CD14-positive monocyte (primary cell): Measurements from ENCODE around the gene BECN2. TPM values are rescaled to one million over a fixed set of nuclear protein-coding genes. Genes with fewer than 3 reads are reported as not detected.

Experiments
- DNase-seq, 3 donors: peaks; one replicate each; pipeline ENCODE4 v3.0.0-alpha.2; 2011 to 2022
- H2AFZ ChIP-seq: 2 replicates; pipeline ENCODE4 v1.6.0; 2012; ENCODE audit warnings: mild to moderate bottlenecking, low read depth, low read length, inconsistent platforms; ENCODE audit not compliant: insufficient read depth, poor library complexity, severe bottlenecking
- H3K27ac ChIP-seq, 2 donors: 1 replicate in 1 of 2; 2 replicates in 1 of 2; pipeline ENCODE4 v1.5.1; 2012 to 2013; ENCODE audit warnings: low read length in 2 of 2, control low read depth in 1 of 2, inconsistent platforms in 1 of 2, low read depth in 1 of 2, mild to moderate bottlenecking in 1 of 2
- H3K27me3 ChIP-seq, 2 donors: one replicate each; pipeline versions ENCODE4 v1.6.0 to v1.6.1; 2011 to 2013; ENCODE audit warnings: low read length in 2 of 2; ENCODE audit not compliant: control insufficient read depth in 2 of 2, insufficient read depth in 2 of 2
- H3K36me3 ChIP-seq, 2 donors: replicated peaks in 1 of 2; 1 replicate in 1 of 2; 2 replicates in 1 of 2; pipeline versions ENCODE4 v1.5.1 to v1.6.1; 2012 to 2013; ENCODE audit warnings: low read length in 2 of 2, control low read depth in 1 of 2, inconsistent platforms in 1 of 2, mild to moderate bottlenecking in 1 of 2; ENCODE audit not compliant: insufficient read depth in 2 of 2, control insufficient read depth in 1 of 2
- H3K4me1 ChIP-seq, 2 donors: 1 replicate in 1 of 2; 2 replicates in 1 of 2; pipeline versions ENCODE4 v1.5.1 to v1.6.1; 2012 to 2013; ENCODE audit warnings: low read length in 2 of 2, control low read depth in 1 of 2, inconsistent platforms in 1 of 2, mild to moderate bottlenecking in 1 of 2, moderate library complexity in 1 of 2; ENCODE audit not compliant: insufficient read depth in 2 of 2, control insufficient read depth in 1 of 2
- H3K4me2 ChIP-seq: replicated peaks from 2 replicates; pipeline ENCODE3; 2012; ENCODE audit warnings: low read length, moderate library complexity, mild to moderate bottlenecking; ENCODE audit not compliant: poor library complexity, severe bottlenecking; ENCODE audit errors: extremely low read depth
- H3K4me3 ChIP-seq, 3 experiments: fragments of 200-600 bp in 1 of 3; sonication (generic) in 1 of 3; replicated peaks in 1 of 3; 1 replicate in 2 of 3; 2 replicates in 1 of 3; pipeline ENCODE4 v1.5.1; 2011 to 2013; ENCODE audit warnings: low read length in 3 of 3, mild to moderate bottlenecking in 3 of 3, control low read depth in 2 of 3, low read depth in 2 of 3, inconsistent platforms in 1 of 3, moderate library complexity in 1 of 3
- H3K79me2 ChIP-seq: 2 replicates; pipeline ENCODE4 v1.6.0; 2012; ENCODE audit warnings: mild to moderate bottlenecking, control low read depth, inconsistent platforms, low read length, moderate library complexity; ENCODE audit not compliant: insufficient read depth
- H3K9ac ChIP-seq: 2 replicates; pipeline ENCODE4 v1.6.0; 2017; ENCODE audit warnings: low read length, mild to moderate bottlenecking; ENCODE audit not compliant: insufficient read depth, poor library complexity, severe bottlenecking
- H3K9me3 ChIP-seq, 2 donors: replicated peaks in 1 of 2; 1 replicate in 1 of 2; 2 replicates in 1 of 2; pipeline versions ENCODE4 v1.5.1 to v1.6.1; 2012 to 2013; ENCODE audit warnings: low read length in 2 of 2, control low read depth in 1 of 2; ENCODE audit not compliant: control insufficient read depth in 1 of 2, insufficient read depth in 1 of 2
- H4K20me1 ChIP-seq: 2 replicates; pipeline ENCODE4 v1.6.0; 2012; ENCODE audit warnings: mild to moderate bottlenecking, low read length, control low read depth, moderate library complexity; ENCODE audit not compliant: insufficient read depth
- H3K27ac Mint-ChIP-seq, 7 donors: one replicate each; pipeline ENCODE4 v1.8.0; 2020; ENCODE audit warnings: mild to moderate bottlenecking in 7 of 7, mixed read lengths in 7 of 7, moderate library complexity in 6 of 7, inconsistent platforms in 2 of 7
- H3K27me3 Mint-ChIP-seq, 3 donors: one replicate each; pipeline ENCODE4 v1.8.0; 2021 to 2022; ENCODE audit warnings: low read depth in 3 of 3, mild to moderate bottlenecking in 3 of 3, mixed read lengths in 3 of 3, moderate library complexity in 3 of 3, inconsistent platforms in 1 of 3
- H3K36me3 Mint-ChIP-seq, 2 donors: one replicate each; pipeline ENCODE4 v1.8.0; 2020; ENCODE audit warnings: mixed read lengths in 2 of 2, inconsistent platforms in 1 of 2, mild to moderate bottlenecking in 1 of 2
- H3K4me1 Mint-ChIP-seq: one replicate; pipeline ENCODE4 v1.8.0; 2020; ENCODE audit warnings: mild to moderate bottlenecking, mixed read lengths
- H3K4me3 Mint-ChIP-seq, 2 donors: one replicate each; pipeline ENCODE4 v1.8.0; 2020; ENCODE audit warnings: mild to moderate bottlenecking in 2 of 2, mixed read lengths in 2 of 2, moderate library complexity in 1 of 2
- H3K9me3 Mint-ChIP-seq, 7 donors: one replicate each; pipeline ENCODE4 v1.8.0; 2020 to 2022; ENCODE audit warnings: mixed read lengths in 7 of 7, mild to moderate bottlenecking in 6 of 7, moderate library complexity in 6 of 7, inconsistent platforms in 2 of 7
- WGBS: methylation state at CpG from one replicate; pipeline ENCODE4 v1.1.5; 2013; ENCODE audit warnings: missing lambda C conversion rate; ENCODE audit not compliant: insufficient coverage; 5-methylcytosine and 5-hydroxymethylcytosine counted together
- intact Hi-C, 2 donors: fragments of 100-400 bp; cut with micrococcal nuclease; formaldehyde crosslinking; loops; one replicate each; pipeline versions ENCODE4 v1.15.0 to v1.15.1; 2023
- polyA plus RNA-seq, 3 donors: library from polyadenylated mRNA; depleted of rRNA in 1 of 3; unstranded in 2 of 3; stranded (reverse) in 1 of 3; fragments of 300-500 nt in 2 of 3; fragments of >200 nt in 1 of 3; fragmentation: Illumina TruSeq in 2 of 3; gene quantifications; 1 replicate in 2 of 3; 2 replicates in 1 of 3; pipeline ENCODE4 v1.2.3, GENCODE V29; 2012 to 2021
- TF ChIP-seq, protein P1 (sequence below): fragments of 200-600 bp; IDR thresholded peaks from one replicate; pipeline ENCODE4 v1.8.0; 2022; ENCODE audit warnings: antibody characterized with exemption, mild to moderate bottlenecking

BECN2 gene
- polyA plus RNA-seq, 3 donors, result not detected

DNA sequence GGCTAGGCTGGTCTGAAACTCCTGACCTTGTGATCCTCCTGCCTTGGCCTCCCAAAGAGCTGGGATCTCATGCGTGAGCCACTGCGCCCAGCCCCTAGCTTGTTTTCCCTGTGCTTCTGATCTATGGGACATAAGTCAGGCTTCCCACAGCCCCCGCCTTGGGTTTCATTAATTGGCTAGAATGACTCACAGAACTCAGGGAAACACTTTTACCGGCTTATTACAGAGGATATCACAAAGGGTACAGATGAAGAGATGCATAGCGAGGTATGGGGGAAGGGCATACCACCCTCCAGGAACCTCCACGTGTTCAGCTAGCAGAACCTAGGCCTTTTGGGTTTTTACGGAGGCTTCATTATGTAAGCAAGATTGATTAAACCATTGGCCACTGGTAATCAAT lies 42.9 kb downstream of the BECN2 start:
- DNase-seq, result no peak
- H2AFZ ChIP-seq, result no peak overlapping the region
- Mint-ChIP-seq H3K27me3 (peaks cover 4 to 13% (median 10%) of the 10 kb centered on the region in 3 donors), H3K9me3 (no peaks in the 10 kb centered on the region), H3K36me3 (no peaks in the 10 kb centered on the region), H3K4me3 (no peak overlapping the region), H3K27ac (no peak overlapping the region), H3K4me1 (peaks cover 6% of the 10 kb centered on the region)
- no peak overlapping the region for H3K9ac ChIP-seq
- no peaks in the 10 kb centered on the region for H3K9me3 ChIP-seq
- H3K4me3 ChIP-seq, result no peak overlapping the region
- no peaks in the 10 kb centered on the region for H4K20me1 ChIP-seq
- WGBS, result 94% methylated on average over 4 of the region's 7 CpGs
- TF ChIP-seq, protein P1, sequence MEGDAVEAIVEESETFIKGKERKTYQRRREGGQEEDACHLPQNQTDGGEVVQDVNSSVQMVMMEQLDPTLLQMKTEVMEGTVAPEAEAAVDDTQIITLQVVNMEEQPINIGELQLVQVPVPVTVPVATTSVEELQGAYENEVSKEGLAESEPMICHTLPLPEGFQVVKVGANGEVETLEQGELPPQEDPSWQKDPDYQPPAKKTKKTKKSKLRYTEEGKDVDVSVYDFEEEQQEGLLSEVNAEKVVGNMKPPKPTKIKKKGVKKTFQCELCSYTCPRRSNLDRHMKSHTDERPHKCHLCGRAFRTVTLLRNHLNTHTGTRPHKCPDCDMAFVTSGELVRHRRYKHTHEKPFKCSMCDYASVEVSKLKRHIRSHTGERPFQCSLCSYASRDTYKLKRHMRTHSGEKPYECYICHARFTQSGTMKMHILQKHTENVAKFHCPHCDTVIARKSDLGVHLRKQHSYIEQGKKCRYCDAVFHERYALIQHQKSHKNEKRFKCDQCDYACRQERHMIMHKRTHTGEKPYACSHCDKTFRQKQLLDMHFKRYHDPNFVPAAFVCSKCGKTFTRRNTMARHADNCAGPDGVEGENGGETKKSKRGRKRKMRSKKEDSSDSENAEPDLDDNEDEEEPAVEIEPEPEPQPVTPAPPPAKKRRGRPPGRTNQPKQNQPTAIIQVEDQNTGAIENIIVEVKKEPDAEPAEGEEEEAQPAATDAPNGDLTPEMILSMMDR, result no peak
- H3K27me3 ChIP-seq, result peaks cover 0 to 5% of the 10 kb centered on the region in 2 donors
- intact Hi-C loops, result no loop called here
- no peak overlapping the region for H3K27ac ChIP-seq
- no peak overlapping the region for H3K4me2 ChIP-seq
- H3K4me1 ChIP-seq, result peaks cover 0 to 7% of the 10 kb centered on the region in 2 donors
- H3K36me3 ChIP-seq, result no peaks in the 10 kb centered on the region
- H3K79me2 ChIP-seq, result no peaks in the 10 kb centered on the region

DNA sequence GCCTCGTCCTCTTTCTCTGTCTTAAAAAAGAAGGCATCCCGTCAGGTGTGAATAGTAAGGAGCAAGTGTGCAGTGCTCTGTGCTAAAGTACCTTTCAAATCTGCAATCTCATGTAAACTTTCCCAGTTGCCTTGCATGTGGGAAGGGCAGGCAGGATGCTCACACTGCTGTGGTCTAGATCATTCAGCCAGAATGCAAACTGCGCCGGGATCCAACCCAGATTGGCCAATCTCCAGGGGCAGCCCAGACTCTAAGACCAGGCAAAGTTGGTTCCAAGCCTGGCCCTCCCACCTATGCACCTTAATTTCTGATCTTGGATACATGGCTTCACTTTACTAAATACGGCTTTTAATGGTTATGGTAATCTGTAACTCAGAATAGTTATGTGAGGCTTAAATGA lies 44.5 kb downstream of the BECN2 start:
- Histone ChIP-seq H2AFZ (no peak overlapping the region), H3K9me3 (no peaks in the 10 kb centered on the region), H3K36me3 (no peaks in the 10 kb centered on the region), H3K4me3 (no peak overlapping the region), H3K27me3 (peaks cover 0 to 3% of the 10 kb centered on the region in 2 donors), H3K79me2 (no peaks in the 10 kb centered on the region), H3K4me1 (peaks cover 0 to 7% of the 10 kb centered on the region in 2 donors), H3K9ac (no peak overlapping the region), H3K4me2 (no peak overlapping the region), H4K20me1 (no peaks in the 10 kb centered on the region), H3K27ac (no peak overlapping the region)
- WGBS, result 96% methylated on average over 3 of the region's 5 CpGs
- H3K4me1 Mint-ChIP-seq, result peaks cover 6% of the 10 kb centered on the region
- intact Hi-C loops, result no loop called here
- H3K9me3 Mint-ChIP-seq, result no peaks in the 10 kb centered on the region
- H3K27ac Mint-ChIP-seq, result peak overlapping the region in 1 of 7 donors; percentile 68
- peaks cover 4 to 13% (median 10%) of the 10 kb centered on the region in 3 donors for H3K27me3 Mint-ChIP-seq
- no peak overlapping the region for H3K4me3 Mint-ChIP-seq
- TF ChIP-seq, protein P1, result no peak
- DNase-seq, result no peak
- H3K36me3 Mint-ChIP-seq, result no peaks in the 10 kb centered on the region
